ENCODE results near the gene IRAK1BP1.
A peak's percentile ranks its signal among the peaks of the same experiment; 100 is the strongest.

IRAK1BP1 gene, protein sequence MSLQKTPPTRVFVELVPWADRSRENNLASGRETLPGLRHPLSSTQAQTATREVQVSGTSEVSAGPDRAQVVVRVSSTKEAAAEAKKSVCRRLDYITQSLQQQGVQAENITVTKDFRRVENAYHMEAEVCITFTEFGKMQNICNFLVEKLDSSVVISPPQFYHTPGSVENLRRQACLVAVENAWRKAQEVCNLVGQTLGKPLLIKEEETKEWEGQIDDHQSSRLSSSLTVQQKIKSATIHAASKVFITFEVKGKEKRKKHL

DNA sequence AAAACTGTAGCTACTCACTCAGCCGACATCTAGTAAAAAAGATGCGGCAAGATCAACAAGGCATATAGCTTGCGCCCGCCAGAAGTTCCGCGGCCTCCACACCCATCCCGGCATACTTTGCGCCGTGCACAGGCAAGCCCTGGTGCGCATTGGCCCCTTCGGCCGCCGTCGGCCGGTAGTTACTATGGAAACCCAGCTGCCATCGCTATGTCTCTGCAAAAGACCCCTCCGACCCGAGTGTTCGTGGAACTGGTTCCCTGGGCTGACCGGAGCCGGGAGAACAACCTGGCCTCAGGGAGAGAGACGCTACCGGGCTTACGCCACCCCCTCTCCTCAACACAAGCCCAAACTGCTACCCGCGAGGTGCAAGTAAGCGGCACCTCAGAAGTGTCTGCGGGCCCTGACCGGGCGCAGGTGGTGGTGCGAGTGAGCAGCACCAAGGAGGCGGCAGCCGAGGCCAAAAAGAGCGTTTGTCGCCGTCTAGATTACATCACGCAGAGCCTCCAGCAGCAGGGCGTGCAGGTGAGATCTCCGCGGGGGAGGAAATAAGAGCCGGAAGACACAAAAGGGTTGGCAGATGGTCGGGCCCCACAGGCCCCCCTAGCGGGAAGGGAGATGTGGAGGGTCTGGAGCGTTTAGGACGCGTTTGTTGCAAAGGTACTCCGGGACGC lies at the start of gene IRAK1BP1:
Gene IRAK1BP1 (plus strand): TSS at position 182 of the 671 bp plus-strand sequence. CDS start 26 bp downstream, at position 208.
- CTCF ChIA-PET = no interaction called here

DNA sequence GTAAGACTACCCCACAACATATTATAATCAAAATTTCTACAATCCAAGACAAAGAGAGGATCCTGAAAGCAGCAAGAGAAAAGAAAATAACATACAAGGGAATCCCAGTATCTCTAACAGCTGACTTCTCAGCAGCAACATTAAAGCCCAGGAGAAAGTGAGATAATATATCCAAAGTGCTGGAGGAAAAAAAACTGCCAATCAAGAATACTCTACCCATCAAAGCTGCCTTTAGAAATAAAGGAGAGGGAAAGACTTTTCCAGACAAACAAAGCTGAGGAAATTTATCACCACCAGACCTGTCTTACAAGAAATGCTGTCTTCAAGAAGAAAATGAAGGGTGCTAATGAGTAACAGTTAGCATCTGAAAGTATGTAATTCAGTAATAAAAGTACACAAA lies 43.3 kb upstream of the IRAK1BP1 start:
- H3K9me3 Mint-ChIP-seq = no peaks in the 10 kb centered on the region
- no peak overlapping the region for H3K27ac Mint-ChIP-seq
- CTCF ChIA-PET = no interaction called here
- no peaks in the 10 kb centered on the region for H3K27me3 Mint-ChIP-seq
- no peak overlapping the region for H3K4me3 Mint-ChIP-seq
- no peaks in the 10 kb centered on the region for H3K36me3 Mint-ChIP-seq
- no peak for DNase-seq
- H3K4me1 Mint-ChIP-seq = no peaks in the 10 kb centered on the region

More for the DNA sequence above, at the start of gene IRAK1BP1:
- Mint-ChIP-seq H3K4me3 (peak within 1 kb of the TSS; percentile 91), H3K27me3 (no peaks in the 10 kb centered on the region), H3K4me1 (peaks cover 27% of the 10 kb centered on the region), H3K36me3 (no peaks in the 10 kb centered on the region), H3K9me3 (no peaks in the 10 kb centered on the region), H3K27ac (peak within 1 kb of the TSS; percentile 94)
- peak; percentile 91 for DNase-seq

DNA sequence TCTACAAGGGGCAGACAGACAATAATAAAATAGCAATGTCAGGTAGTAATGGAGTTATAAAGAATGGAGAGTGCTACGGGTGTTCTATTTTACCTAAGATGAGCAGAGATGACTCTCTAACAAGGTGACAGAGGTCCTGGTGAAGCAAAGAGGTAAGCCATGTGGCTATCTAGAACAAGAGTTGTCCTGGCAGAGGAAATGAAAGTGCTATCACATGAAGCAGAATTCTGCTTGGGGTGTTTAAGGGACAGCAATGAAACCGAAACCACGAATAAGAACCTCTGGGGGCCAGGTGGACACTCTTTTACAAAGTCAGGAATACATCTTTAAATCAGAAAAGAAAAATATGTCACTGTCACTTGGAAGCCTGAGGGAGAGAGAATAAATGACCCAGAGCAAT lies 37.9 kb upstream of the IRAK1BP1 start:
- H3K4me3 Mint-ChIP-seq = no peak overlapping the region
- CTCF ChIA-PET = no interaction called here
- H3K27ac Mint-ChIP-seq = no peak overlapping the region
- no peaks in the 10 kb centered on the region for H3K36me3 Mint-ChIP-seq
- H3K4me1 Mint-ChIP-seq = no peaks in the 10 kb centered on the region
- no peaks in the 10 kb centered on the region for H3K9me3 Mint-ChIP-seq
- DNase-seq = no peak
- H3K27me3 Mint-ChIP-seq = no peaks in the 10 kb centered on the region

DNA sequence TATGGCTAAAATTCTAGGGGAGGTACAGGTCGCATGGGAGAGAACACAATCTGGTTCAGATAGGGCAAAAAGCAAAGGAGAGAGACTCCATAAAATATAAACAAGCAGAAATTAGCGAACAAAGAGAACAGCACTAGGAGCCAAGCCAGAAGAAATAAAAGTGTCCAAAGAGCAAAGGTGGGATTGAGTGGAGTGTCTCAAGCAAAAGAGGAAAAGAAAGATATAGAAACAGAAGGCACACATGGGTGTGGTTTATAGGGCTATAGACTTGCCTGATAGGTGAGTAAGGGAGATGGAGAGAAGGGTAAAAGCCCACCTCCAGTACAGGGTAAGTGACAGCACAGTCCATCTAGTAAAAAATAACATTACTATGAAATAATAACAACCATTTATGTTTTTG lies 36.5 kb upstream of the IRAK1BP1 start:
- H3K4me1 Mint-ChIP-seq = no peaks in the 10 kb centered on the region
- no peak overlapping the region for H3K4me3 Mint-ChIP-seq
- CTCF ChIA-PET = no interaction called here

DNA sequence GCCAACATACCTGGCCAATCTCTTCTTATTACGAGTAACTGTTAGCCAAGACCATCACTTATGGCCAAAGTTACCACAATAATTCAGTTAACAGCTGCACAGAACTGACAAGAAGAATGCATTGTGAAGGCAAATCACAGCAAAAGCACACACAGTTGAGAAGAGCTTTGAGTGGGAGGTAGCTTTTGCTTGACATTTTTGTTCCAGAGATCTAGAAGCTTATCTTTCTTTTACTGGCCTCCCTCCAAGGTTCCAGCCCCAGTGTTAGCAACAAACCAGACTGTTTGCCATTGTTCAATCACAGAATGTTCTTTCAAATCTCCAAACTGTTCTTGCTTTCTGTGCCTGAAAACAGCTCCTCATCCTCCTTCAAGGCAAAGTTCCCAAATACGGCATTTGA lies 35.9 kb upstream of the IRAK1BP1 start:
- Mint-ChIP-seq H3K36me3 (no peaks in the 10 kb centered on the region), H3K27ac (no peak overlapping the region), H3K9me3 (no peaks in the 10 kb centered on the region), H3K4me3 (no peak overlapping the region), H3K27me3 (no peaks in the 10 kb centered on the region), H3K4me1 (no peaks in the 10 kb centered on the region)
- no peak for DNase-seq
- CTCF ChIA-PET = no interaction called here

More for the DNA sequence above, 36.5 kb upstream of the IRAK1BP1 start:
- no peaks in the 10 kb centered on the region for H3K36me3 Mint-ChIP-seq
- no peak for DNase-seq
- H3K9me3 Mint-ChIP-seq = no peaks in the 10 kb centered on the region
- H3K27me3 Mint-ChIP-seq = no peaks in the 10 kb centered on the region
- no peak overlapping the region for H3K27ac Mint-ChIP-seq

DNA sequence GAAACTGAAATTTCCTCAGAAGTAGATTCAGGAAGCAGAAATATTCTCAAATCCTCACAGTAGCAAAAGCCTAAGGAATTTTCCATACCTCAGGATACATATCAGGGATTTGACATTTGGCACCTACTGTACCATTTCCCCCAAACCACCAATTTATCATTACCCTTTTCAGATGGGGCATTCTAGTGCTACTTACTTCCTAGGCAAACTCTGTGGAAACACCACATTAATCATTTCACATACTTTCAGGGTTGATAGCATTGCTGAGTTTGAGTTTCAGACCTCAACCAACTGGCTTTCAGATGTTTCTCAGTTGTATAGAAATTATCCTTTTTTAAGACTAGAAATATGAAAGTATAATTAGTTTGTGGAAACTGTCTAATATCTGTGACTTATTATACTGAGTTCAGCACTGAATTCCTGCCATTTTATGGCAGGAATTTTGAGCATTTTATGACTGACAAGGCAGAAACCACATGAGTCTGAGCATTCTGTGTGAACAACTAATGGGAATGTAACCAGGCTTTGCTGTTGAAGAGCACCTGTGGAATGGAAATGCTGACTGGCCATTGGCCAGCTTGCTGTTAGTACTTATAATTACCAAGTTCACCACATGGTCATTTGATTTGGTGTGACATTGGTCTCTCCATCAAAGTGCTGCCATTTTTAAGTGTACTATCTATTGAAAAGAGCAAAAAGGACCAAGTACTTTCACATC lies 35.1 kb upstream of the IRAK1BP1 start:
- H3K36me3 Mint-ChIP-seq = no peaks in the 10 kb centered on the region
- CTCF ChIA-PET = no interaction called here
- H3K9me3 Mint-ChIP-seq = no peaks in the 10 kb centered on the region
- no peak overlapping the region for H3K4me3 Mint-ChIP-seq
- no peaks in the 10 kb centered on the region for H3K4me1 Mint-ChIP-seq
- DNase-seq = no peak
- H3K27me3 Mint-ChIP-seq = no peaks in the 10 kb centered on the region
- H3K27ac Mint-ChIP-seq = no peak overlapping the region

DNA sequence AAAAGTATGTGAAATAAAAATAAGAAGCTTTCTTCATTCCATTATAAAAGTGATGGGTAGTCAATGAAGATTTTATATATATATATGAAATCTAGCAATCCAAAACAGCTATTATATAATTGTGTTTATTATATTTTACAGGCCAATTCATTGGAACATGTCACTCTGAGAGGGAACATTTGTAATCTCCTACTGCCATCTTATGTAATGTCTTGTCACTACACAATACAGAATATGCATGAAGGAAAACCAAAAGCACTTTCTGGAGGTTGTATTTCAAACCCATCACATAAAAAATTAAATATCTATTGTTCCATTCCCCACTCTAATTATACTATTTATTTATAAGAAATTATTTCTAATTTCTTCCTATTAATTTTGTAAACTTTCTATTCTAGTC lies 31.5 kb upstream of the IRAK1BP1 start:
- Mint-ChIP-seq H3K4me3 (no peak overlapping the region), H3K27me3 (no peaks in the 10 kb centered on the region), H3K9me3 (no peaks in the 10 kb centered on the region), H3K27ac (no peak overlapping the region), H3K36me3 (no peaks in the 10 kb centered on the region), H3K4me1 (no peaks in the 10 kb centered on the region)
- no peak for DNase-seq
- CTCF ChIA-PET = no interaction called here

DNA sequence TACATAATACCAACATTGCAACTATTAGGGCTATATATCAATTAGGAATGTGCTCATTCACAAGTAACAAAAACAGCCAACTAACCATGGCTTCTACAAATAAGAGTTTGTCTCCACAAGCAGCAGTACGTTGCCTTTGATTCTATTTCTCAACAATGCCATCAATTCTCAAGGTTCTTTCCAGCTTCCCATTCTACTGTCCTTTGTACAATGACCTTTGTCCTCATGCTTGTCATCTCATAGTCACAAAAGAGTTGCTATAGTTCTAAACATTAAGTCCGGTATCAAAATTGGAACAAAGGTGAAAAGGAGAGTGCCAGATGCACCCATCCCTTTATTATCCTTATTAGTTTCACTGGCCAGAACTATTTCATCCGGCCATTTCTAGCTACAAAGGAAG lies 30.8 kb upstream of the IRAK1BP1 start:
- Mint-ChIP-seq H3K4me3 (no peak overlapping the region), H3K9me3 (no peaks in the 10 kb centered on the region), H3K27me3 (no peaks in the 10 kb centered on the region), H3K36me3 (no peaks in the 10 kb centered on the region), H3K27ac (no peak overlapping the region), H3K4me1 (no peaks in the 10 kb centered on the region)
- no peak for DNase-seq
- CTCF ChIA-PET = no interaction called here

DNA sequence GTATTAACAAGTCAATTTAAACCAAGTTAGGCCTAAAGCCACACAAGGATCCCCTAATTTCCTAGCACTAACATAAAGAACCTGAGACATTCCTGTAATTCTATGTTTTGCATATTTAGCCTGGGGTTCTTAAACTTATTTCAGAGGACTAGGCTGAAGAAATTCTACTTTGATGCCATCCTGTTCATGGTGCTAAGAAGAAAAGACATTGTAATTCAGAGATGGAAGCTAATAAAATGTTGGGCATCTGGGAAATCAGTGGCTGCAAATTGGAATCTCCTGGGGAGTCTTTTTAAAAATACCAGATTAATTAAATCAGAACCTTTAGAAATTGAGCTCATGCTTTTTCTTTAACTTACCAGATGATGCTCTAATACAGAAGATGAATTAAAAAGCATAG lies 26.2 kb upstream of the IRAK1BP1 start:
- H3K27me3 Mint-ChIP-seq = no peaks in the 10 kb centered on the region
- DNase-seq = no peak
- H3K9me3 Mint-ChIP-seq = no peaks in the 10 kb centered on the region
- H3K4me1 Mint-ChIP-seq = no peaks in the 10 kb centered on the region
- no peak overlapping the region for H3K27ac Mint-ChIP-seq
- CTCF ChIA-PET = no interaction called here
- H3K36me3 Mint-ChIP-seq = no peaks in the 10 kb centered on the region
- H3K4me3 Mint-ChIP-seq = no peak overlapping the region

DNA sequence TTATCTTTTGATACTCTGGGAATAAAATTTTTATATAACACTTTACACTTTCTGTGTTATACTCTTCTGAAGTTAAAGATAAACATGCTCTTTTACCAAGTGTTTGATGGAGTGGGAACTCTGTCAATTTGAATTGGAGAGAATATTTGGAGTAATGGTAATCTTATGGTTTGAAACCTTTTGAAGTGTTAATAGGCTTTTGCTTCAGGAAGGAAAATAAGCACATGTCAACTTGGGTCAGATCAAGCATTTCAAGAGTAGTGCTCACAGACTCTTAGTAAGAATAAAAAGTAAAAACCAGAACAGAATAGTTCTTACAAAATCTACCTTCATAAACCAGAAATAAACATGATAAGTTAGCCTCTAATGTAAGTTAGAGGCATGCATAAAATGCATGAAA lies 24.4 kb upstream of the IRAK1BP1 start:
- no peaks in the 10 kb centered on the region for H3K4me1 Mint-ChIP-seq
- H3K36me3 Mint-ChIP-seq = no peaks in the 10 kb centered on the region
- no peaks in the 10 kb centered on the region for H3K27me3 Mint-ChIP-seq
- no peak overlapping the region for H3K27ac Mint-ChIP-seq
- H3K9me3 Mint-ChIP-seq = no peaks in the 10 kb centered on the region
- H3K4me3 Mint-ChIP-seq = no peak overlapping the region
- DNase-seq = no peak
- CTCF ChIA-PET = no interaction called here

DNA sequence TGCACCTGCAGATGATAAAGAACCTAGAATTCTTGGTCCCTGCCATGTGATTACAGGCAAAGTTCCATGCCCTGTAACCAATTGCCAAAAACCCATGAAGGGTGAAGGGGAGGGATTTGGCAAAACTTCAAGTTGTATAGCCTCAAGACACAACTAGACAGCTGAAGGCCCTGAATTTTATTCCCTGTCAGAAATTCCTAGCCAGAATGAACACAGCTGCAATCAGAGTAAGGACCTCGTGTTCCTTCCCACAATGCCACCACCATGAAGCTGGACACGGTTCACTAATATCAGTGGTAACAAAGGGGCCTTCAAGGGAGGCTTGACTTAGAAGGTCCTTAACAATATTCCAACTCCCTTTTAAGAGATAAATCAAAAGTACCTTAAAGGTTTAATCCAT lies 22.5 kb upstream of the IRAK1BP1 start:
- no peaks in the 10 kb centered on the region for H3K27me3 Mint-ChIP-seq
- H3K27ac Mint-ChIP-seq = no peak overlapping the region
- no peak overlapping the region for H3K4me3 Mint-ChIP-seq
- no peaks in the 10 kb centered on the region for H3K9me3 Mint-ChIP-seq
- DNase-seq = no peak
- H3K36me3 Mint-ChIP-seq = no peaks in the 10 kb centered on the region
- CTCF ChIA-PET = no interaction called here
- no peaks in the 10 kb centered on the region for H3K4me1 Mint-ChIP-seq

DNA sequence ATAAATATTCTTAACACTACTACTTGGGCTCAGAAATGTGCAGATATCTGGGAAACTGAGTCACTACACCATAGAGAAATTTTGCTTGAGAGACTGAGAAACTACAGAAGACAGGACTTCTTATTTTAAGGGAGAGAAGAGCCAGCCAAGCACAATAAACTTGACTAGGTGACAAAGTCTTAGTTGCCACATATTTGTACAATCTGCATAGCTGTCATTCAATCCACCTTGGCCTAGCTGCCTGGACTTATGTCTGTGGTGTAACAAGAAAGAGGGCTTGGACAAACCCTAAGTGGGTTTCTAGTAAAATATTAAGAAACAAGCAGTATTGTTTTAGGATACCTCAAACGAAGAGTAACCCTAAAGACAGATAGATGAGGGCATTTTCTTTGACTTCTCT lies 21.8 kb upstream of the IRAK1BP1 start:
- Mint-ChIP-seq H3K27me3 (no peaks in the 10 kb centered on the region), H3K4me1 (no peaks in the 10 kb centered on the region), H3K4me3 (no peak overlapping the region), H3K9me3 (no peaks in the 10 kb centered on the region), H3K27ac (no peak overlapping the region), H3K36me3 (no peaks in the 10 kb centered on the region)
- DNase-seq = no peak
- CTCF ChIA-PET = no interaction called here

DNA sequence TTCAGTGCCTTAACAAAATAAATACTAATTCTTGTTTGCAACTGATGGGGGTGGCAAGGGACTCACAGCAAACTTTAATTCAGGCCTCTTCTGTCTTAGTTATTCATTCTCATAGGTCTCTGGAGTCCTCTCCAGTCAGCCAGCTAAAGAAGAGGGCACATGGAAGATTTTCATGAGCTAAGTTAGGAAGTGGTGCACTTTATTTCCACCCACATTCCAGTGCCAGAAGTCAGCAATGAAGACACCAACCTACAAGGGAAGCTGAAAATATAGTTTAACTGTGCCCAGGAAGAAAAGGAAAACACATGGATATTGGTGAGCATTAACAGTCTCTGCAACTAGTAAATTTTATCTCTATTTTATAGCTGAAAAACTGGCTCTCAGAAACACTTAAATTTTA lies 16.7 kb upstream of the IRAK1BP1 start:
- DNase-seq = no peak
- Mint-ChIP-seq H3K4me3 (no peak overlapping the region), H3K27me3 (no peaks in the 10 kb centered on the region), H3K36me3 (no peaks in the 10 kb centered on the region), H3K4me1 (no peaks in the 10 kb centered on the region), H3K9me3 (no peaks in the 10 kb centered on the region), H3K27ac (no peak overlapping the region)
- CTCF ChIA-PET = no interaction called here

DNA sequence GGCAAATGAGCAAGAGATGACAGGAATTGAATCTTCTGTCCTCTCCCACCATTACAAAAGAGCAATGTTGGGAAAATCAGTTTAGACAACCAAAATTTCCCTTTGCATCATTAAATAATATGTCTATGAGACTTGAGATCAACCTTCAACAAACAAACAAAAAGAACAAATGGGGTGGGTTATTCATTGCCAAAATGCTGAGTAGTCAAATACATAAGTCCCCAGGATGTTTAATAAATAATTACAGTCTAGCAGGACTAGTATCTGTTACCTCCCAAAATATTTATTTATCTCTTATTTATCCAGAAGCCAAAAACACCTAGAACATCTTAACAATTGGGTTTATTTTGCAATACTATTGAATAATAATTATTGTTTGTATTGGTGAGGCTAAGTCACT lies 16.2 kb upstream of the IRAK1BP1 start:
- no peaks in the 10 kb centered on the region for H3K9me3 Mint-ChIP-seq
- DNase-seq = no peak
- no peaks in the 10 kb centered on the region for H3K36me3 Mint-ChIP-seq
- no peaks in the 10 kb centered on the region for H3K4me1 Mint-ChIP-seq
- H3K27me3 Mint-ChIP-seq = no peaks in the 10 kb centered on the region
- H3K27ac Mint-ChIP-seq = no peak overlapping the region
- CTCF ChIA-PET = no interaction called here
- H3K4me3 Mint-ChIP-seq = no peak overlapping the region

DNA sequence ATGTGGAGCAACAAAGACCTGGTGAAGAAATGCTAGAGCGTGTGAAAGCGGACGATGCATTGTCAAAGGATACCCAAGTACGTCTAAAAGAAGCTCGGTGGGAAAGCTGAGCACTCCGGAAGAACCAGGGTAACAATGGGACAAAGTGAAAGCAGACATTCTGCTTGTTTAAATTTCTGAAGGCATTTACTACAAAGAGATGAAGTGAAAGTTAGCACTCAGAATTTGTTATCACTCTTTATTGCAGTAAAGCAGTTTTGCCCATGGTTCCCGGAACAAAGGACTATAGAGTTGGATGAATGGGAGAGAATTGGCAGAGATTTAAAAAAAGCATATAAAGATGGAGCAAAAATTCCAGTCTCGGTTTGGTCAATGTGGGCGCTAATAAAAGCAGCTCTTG lies 12.8 kb upstream of the IRAK1BP1 start:
- Mint-ChIP-seq H3K4me3 (no peak overlapping the region), H3K36me3 (no peaks in the 10 kb centered on the region), H3K4me1 (no peaks in the 10 kb centered on the region), H3K27ac (no peak overlapping the region), H3K27me3 (no peaks in the 10 kb centered on the region), H3K9me3 (no peaks in the 10 kb centered on the region)
- CTCF ChIA-PET = no interaction called here
- no peak for DNase-seq
